Measurements from ENCODE around the gene MAPRE2.

The MAPRE2 gene

GRCh38 chr18:35095983-35096676, 54.9 kb downstream of the MAPRE2 start:
- Histone ChIP-seq H3K36me3 (no peaks in the 10 kb centered on the region), H3K9me3 (ENCODE audit: severe bottlenecking) (no peaks in the 10 kb centered on the region), H3K27ac (no peak overlapping the region), H3K27me3 (ENCODE audit: insufficient read depth, low read depth, severe bottlenecking) (no peaks in the 10 kb centered on the region), H3K4me3 (ENCODE audit: low read depth, low read length) (no peak overlapping the region)
- no peak for TF ChIP-seq CTCF (IDR thresholded peaks at IDR 0.05; ENCODE audit: low read depth, low read length)
- DNase-seq, result no peak

- DNase-seq, result no peak
- Histone ChIP-seq H3K9me3 (ENCODE audit: severe bottlenecking) (no peaks in the 10 kb centered on the region), H3K36me3 (no peaks in the 10 kb centered on the region), H3K27ac (no peak overlapping the region), H3K4me3 (ENCODE audit: low read depth, low read length) (no peak overlapping the region), H3K27me3 (ENCODE audit: insufficient read depth, low read depth, severe bottlenecking) (no peaks in the 10 kb centered on the region)
- TF ChIP-seq CTCF (IDR thresholded peaks at IDR 0.05; ENCODE audit: low read depth, low read length), result no peak
Observed at GRCh38 chr18:35096677-35097011, 55.4 kb downstream of the MAPRE2 start.

- DNase-seq, result no peak
- Histone ChIP-seq H3K27me3 (ENCODE audit: insufficient read depth, low read depth, severe bottlenecking) (no peaks in the 10 kb centered on the region), H3K27ac (no peak overlapping the region), H3K36me3 (no peaks in the 10 kb centered on the region), H3K9me3 (ENCODE audit: severe bottlenecking) (no peaks in the 10 kb centered on the region), H3K4me3 (ENCODE audit: low read depth, low read length) (no peak overlapping the region)
- TF ChIP-seq CTCF (IDR thresholded peaks at IDR 0.05; ENCODE audit: low read depth, low read length), result no peak
Observed at GRCh38 chr18:35097195-35097594, 56.0 kb downstream of the MAPRE2 start.

- no peak overlapping the region for H3K4me3 ChIP-seq (ENCODE audit: low read depth, low read length)
- no peaks in the 10 kb centered on the region for H3K9me3 ChIP-seq (ENCODE audit: severe bottlenecking)
- no peak for TF ChIP-seq CTCF (IDR thresholded peaks at IDR 0.05; ENCODE audit: low read depth, low read length)
- no peak overlapping the region for H3K27ac ChIP-seq
- no peak for DNase-seq
- no peaks in the 10 kb centered on the region for H3K36me3 ChIP-seq
- H3K27me3 ChIP-seq (ENCODE audit: insufficient read depth, low read depth, severe bottlenecking), result no peaks in the 10 kb centered on the region
Observed at GRCh38 chr18:35097763-35098162, 56.5 kb downstream of the MAPRE2 start.

GRCh38 chr18:35099911-35100310, 58.7 kb downstream of the MAPRE2 start:
- Histone ChIP-seq H3K9me3 (ENCODE audit: severe bottlenecking) (no peaks in the 10 kb centered on the region), H3K27ac (no peak overlapping the region), H3K27me3 (ENCODE audit: insufficient read depth, low read depth, severe bottlenecking) (no peaks in the 10 kb centered on the region), H3K36me3 (no peaks in the 10 kb centered on the region), H3K4me3 (ENCODE audit: low read depth, low read length) (no peak overlapping the region)
- DNase-seq, result no peak
- no peak for TF ChIP-seq CTCF (IDR thresholded peaks at IDR 0.05; ENCODE audit: low read depth, low read length)
